Caco-2 (cell line): ENCODE data around the gene STXBP1. TPM values are rescaled to one million over a fixed set of nuclear protein-coding genes. Genes with fewer than 3 reads are reported as not detected.

Source experiments
- BruUV-seq: library from RNA; stranded (reverse); fragments of 400-500 nt; replicated peaks from 2 replicates; lab custom pipeline; 2021; lab: Mats Ljungman, UMichigan
- CTCF ChIA-PET: fragments of 300-600 bp; sonication (Branson Sonifier 250); formaldehyde crosslinking; loops from one replicate; lab custom pipeline; 2022; ENCODE audit warnings: antibody characterized with exemption; lab: Charles Lee
- POLR2A ChIA-PET: fragments of 300-600 bp; sonication (Branson Sonifier 250); formaldehyde crosslinking; loops from one replicate; lab custom pipeline; 2022; ENCODE audit warnings: antibody characterized with exemption; lab: Charles Lee
- DNase-seq, 2 experiments: peaks; one replicate each; pipeline versions ENCODE4 v3.0.0 to v3.0.0-alpha.2; 2020 to 2022
- H3K27me3 ChIP-seq: replicated peaks from 2 replicates; pipeline ENCODE4 v1.6.0; 2011; ENCODE audit warnings: low read length; ENCODE audit not compliant: control insufficient read depth, insufficient read depth
- H3K36me3 ChIP-seq: 2 replicates; pipeline ENCODE4 v1.5.1; 2011; ENCODE audit warnings: low read length; ENCODE audit not compliant: control insufficient read depth, insufficient read depth
- H3K4me1 ChIP-seq: fragments of 250-450 bp; sonication (Bioruptor Pico); 2 replicates; pipeline ENCODE4 v1.5.1; 2020; ENCODE audit warnings: mild to moderate bottlenecking
- H3K4me3 ChIP-seq: 2 replicates; pipeline ENCODE4 v1.5.1; 2011; ENCODE audit warnings: low read depth, mild to moderate bottlenecking, control low read depth, low read length
- H3K9me3 ChIP-seq: fragments of 250-450 bp; sonication (Bioruptor Pico); 2 replicates; pipeline ENCODE4 v1.5.1; 2020; ENCODE audit warnings: mild to moderate bottlenecking, moderate library complexity
- H3K27ac Mint-ChIP-seq: one replicate; pipeline ENCODE4 v1.8.0; 2022; ENCODE audit warnings: mixed read lengths; ENCODE audit not compliant: unreplicated experiment
- H3K27me3 Mint-ChIP-seq: one replicate; pipeline ENCODE4 v1.8.0; 2022; ENCODE audit warnings: mixed read lengths; ENCODE audit not compliant: insufficient read depth, unreplicated experiment
- H3K36me3 Mint-ChIP-seq: one replicate; pipeline ENCODE4 v1.8.0; 2022; ENCODE audit warnings: mild to moderate bottlenecking, mixed read lengths; ENCODE audit not compliant: insufficient read depth, unreplicated experiment
- H3K4me1 Mint-ChIP-seq: one replicate; pipeline ENCODE4 v1.8.0; 2022; ENCODE audit warnings: low read depth, mixed read lengths; ENCODE audit not compliant: unreplicated experiment
- H3K4me3 Mint-ChIP-seq: one replicate; pipeline ENCODE4 v1.8.0; 2022; ENCODE audit warnings: mild to moderate bottlenecking, moderate library complexity, mixed read lengths; ENCODE audit not compliant: unreplicated experiment
- H3K9me3 Mint-ChIP-seq: one replicate; pipeline ENCODE4 v1.8.0; 2022; ENCODE audit warnings: mixed read lengths; ENCODE audit not compliant: unreplicated experiment
- CTCF ChIP-seq, 2 experiments: fragments of 200-600 bp in 1 of 2; IDR thresholded peaks; 1 replicate in 1 of 2; 2 replicates in 1 of 2; pipeline versions ENCODE4 v1.5.1 to v1.8.0; 2011 to 2022; ENCODE audit warnings: antibody characterized with exemption in 1 of 2, control low read depth in 1 of 2, inconsistent platforms in 1 of 2, low read depth in 1 of 2, low read length in 1 of 2, mild to moderate bottlenecking in 1 of 2, moderate library complexity in 1 of 2; ENCODE audit not compliant: insufficient read depth in 1 of 2, severe bottlenecking in 1 of 2, unreplicated experiment in 1 of 2
- intact Hi-C: fragments of 100-400 bp; cut with micrococcal nuclease; formaldehyde crosslinking; loops from one replicate; pipeline ENCODE4 v1.10.0; 2022; ENCODE audit not compliant: unreplicated experiment
- total RNA-seq: library from RNA; stranded (reverse); gene quantifications from 2 replicates; pipeline ENCODE4 v1.2.3, GENCODE V29; 2022

STXBP1 gene
- total RNA-seq, 1 experiment from 2014 or later, result 5.5 TPM

DNA sequence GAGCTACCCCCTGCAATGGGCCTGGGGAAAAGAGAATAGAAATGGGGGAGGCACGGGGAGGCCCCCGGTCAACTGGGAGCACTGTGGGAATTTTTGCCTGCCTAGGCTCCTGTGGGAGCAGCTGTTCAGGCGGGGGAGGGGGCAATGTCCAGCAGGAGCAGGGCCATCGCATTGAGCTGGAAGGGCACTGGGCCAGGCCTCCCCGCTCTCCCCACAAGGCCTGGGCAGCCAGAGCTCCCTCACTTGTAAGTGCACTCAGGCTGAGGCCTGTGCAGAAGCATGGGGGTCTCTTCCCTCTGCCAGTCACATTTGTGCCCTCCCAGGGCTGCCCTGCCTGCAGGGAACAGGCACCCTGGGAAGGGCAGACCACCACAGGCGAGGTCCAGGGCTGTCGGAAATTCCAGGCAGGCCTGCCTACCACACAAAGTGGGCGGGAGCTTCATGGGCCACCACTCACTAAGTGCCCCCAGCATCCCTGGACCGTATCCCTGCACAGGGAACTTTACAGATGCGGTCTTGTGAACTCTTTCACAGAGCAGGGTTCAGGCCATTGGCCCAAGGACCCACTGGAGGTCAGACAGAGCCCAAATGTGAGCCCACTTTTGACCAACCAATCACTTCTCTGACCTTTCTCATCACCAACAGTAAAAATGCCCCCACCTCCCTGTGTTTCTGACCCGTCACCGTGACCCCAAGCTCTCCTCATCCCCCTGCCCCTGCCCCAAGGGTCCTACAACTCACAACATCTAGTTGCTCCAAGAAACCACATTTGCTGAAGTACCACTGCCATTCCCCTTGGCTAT, 93.7 kb downstream of the STXBP1 start:
- intact Hi-C loops, result no loop called here
- TF ChIP-seq CTCF (IDR thresholded peaks at IDR 0.05; ENCODE audit: insufficient read depth in 1 of 2, low read depth in 1 of 2, low read length in 1 of 2, severe bottlenecking in 1 of 2, unreplicated experiment in 1 of 2), result no peak
- ChIA-PET CTCF (interaction anchor here (0.6 to 0.8 kb wide), 2 partner anchors 29 to 217 kb away, joined by 3 read pairs; partner anchors contain the start of gene TOR2A), POLR2A (no interaction called here)
- Histone ChIP-seq H3K9me3 (no peaks in the 10 kb centered on the region), H3K4me1 (no peaks in the 10 kb centered on the region), H3K27me3 (no peaks in the 10 kb centered on the region), H3K36me3 (no peaks in the 10 kb centered on the region), H3K4me3 (no peak overlapping the region)
- no peak for DNase-seq
- Mint-ChIP-seq H3K9me3 (peaks cover 9% of the 10 kb centered on the region), H3K27ac (no peak overlapping the region), H3K4me1 (no peaks in the 10 kb centered on the region), H3K36me3 (no peaks in the 10 kb centered on the region), H3K4me3 (no peak overlapping the region), H3K27me3 (no peaks in the 10 kb centered on the region)
- no TSS peak for BruUV-seq

GRCh38 chr9:127706836-127707241, 94.8 kb downstream of the STXBP1 start, which contains the start of gene CFAP157:
TSS of gene CFAP157 (plus strand) at chr9:127706988. CDS start at chr9:127707032, 44 bp downstream.
- peaks cover 9% of the 10 kb centered on the region for H3K9me3 Mint-ChIP-seq
- TF ChIP-seq CTCF (IDR thresholded peaks at IDR 0.05; ENCODE audit: insufficient read depth in 1 of 2, low read depth in 1 of 2, low read length in 1 of 2, severe bottlenecking in 1 of 2, unreplicated experiment in 1 of 2), result no peak
- Histone ChIP-seq H3K27me3 (no peaks in the 10 kb centered on the region), H3K9me3 (no peaks in the 10 kb centered on the region), H3K4me1 (no peaks in the 10 kb centered on the region), H3K4me3 (no peak within 1 kb of the TSS), H3K36me3 (no peaks in the 10 kb centered on the region)
- POLR2A ChIA-PET, result no interaction called here
- no peaks in the 10 kb centered on the region for H3K4me1 Mint-ChIP-seq
- BruUV-seq, result no TSS peak
- H3K27me3 Mint-ChIP-seq, result no peaks in the 10 kb centered on the region
- no peaks in the 10 kb centered on the region for H3K36me3 Mint-ChIP-seq
- H3K4me3 Mint-ChIP-seq, result no peak within 1 kb of the TSS
- peak in 1 of 2 experiments; percentile 30 for DNase-seq
- intact Hi-C loops, result no loop called here
- no peak within 1 kb of the TSS for H3K27ac Mint-ChIP-seq
- CTCF ChIA-PET, result no interaction called here

GRCh38 chr9:127707766-127708165, 95.7 kb downstream of the STXBP1 start:
- Mint-ChIP-seq H3K4me3 (no peak overlapping the region), H3K4me1 (no peaks in the 10 kb centered on the region), H3K27me3 (no peaks in the 10 kb centered on the region), H3K27ac (no peak overlapping the region), H3K9me3 (peaks cover 9% of the 10 kb centered on the region), H3K36me3 (no peaks in the 10 kb centered on the region)
- ChIA-PET CTCF (no interaction called here), POLR2A (no interaction called here)
- DNase-seq, result no peak
- Histone ChIP-seq H3K36me3 (no peaks in the 10 kb centered on the region), H3K4me3 (no peak overlapping the region), H3K4me1 (no peaks in the 10 kb centered on the region), H3K9me3 (no peaks in the 10 kb centered on the region), H3K27me3 (no peaks in the 10 kb centered on the region)
- TF ChIP-seq CTCF (IDR thresholded peaks at IDR 0.05; ENCODE audit: insufficient read depth in 1 of 2, low read depth in 1 of 2, low read length in 1 of 2, severe bottlenecking in 1 of 2, unreplicated experiment in 1 of 2), result peak in 1 of 2 experiments; percentile 4
- intact Hi-C loops, result no loop called here
- no TSS peak for BruUV-seq
